GM21529 (cell line): ENCODE results near the gene UNG.
A peak's percentile ranks its signal among the peaks of the same experiment; 100 is the strongest.

Experiments
- ATAC-seq: cut with Tn5 transposase; IDR thresholded peaks from one replicate; pipeline ENCODE4 v1.9.1; 2021; ENCODE audit not compliant: unreplicated experiment

UNG gene

DNA sequence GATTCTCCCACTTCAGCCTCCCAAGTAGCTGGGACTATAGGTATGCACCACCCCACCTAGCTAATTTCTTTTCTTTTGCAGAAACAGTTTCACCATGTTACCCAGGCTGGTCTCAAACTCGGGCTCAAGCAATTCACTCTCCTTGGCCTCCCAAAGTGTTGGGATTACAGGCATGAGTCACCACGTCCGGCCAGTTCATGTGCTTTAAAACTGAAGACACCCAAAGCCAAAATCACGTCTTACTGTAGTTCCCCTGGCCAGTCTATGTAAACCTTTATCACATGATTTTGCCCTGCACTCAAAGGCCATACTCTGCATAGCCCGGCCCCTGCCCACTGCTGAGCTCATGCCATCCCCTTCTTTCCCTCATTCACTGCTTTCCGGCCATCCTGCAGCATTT is 8.6 kb upstream of the UNG start:
- no peak for ATAC-seq

DNA sequence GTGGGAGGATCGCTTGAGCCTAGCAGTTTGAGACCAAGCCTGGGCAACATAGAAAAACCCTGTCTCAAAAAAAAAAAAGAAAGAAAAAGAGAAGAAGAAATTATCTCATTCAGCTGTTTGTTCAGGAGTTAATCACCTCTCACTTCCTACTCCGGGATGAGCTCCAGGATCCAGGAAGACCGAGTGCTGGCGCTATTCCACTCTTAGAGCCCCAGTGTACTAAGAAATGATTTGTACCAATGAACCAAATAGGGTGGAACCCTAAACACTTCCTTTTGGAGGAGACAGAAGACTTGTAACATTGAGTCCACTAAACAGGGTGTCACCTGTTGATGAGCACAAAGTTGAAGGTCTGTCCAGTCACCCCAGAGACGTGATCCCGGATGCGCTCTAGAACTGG is 7.7 kb upstream of the UNG start:
- no peak for ATAC-seq

DNA sequence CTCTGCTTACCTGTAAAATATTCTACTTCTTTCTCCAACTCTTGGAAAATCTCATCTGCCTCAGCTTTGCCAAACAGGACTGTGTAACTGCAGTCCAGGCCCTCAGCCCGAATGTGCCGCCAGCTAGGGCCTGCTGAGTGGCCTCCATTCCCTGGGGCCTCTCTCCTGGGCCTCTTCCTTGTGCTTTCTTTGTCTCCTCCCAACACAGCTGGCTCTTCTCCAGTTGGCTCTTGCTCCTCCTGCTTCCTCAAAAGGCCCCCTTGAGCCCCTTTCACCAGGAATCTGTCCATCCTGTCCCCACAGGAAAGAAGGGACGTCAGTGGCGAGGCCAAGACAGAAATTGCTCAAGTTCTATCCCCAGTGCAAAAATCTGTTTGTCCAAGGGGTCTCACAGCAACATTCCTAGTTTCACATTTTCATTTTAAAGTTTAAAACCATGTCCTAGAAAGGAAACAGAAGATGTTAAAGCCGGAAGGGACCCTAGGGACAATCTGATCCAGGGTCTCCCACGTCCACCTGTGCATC is 4.8 kb upstream of the UNG start:
- ATAC-seq, result no peak

DNA sequence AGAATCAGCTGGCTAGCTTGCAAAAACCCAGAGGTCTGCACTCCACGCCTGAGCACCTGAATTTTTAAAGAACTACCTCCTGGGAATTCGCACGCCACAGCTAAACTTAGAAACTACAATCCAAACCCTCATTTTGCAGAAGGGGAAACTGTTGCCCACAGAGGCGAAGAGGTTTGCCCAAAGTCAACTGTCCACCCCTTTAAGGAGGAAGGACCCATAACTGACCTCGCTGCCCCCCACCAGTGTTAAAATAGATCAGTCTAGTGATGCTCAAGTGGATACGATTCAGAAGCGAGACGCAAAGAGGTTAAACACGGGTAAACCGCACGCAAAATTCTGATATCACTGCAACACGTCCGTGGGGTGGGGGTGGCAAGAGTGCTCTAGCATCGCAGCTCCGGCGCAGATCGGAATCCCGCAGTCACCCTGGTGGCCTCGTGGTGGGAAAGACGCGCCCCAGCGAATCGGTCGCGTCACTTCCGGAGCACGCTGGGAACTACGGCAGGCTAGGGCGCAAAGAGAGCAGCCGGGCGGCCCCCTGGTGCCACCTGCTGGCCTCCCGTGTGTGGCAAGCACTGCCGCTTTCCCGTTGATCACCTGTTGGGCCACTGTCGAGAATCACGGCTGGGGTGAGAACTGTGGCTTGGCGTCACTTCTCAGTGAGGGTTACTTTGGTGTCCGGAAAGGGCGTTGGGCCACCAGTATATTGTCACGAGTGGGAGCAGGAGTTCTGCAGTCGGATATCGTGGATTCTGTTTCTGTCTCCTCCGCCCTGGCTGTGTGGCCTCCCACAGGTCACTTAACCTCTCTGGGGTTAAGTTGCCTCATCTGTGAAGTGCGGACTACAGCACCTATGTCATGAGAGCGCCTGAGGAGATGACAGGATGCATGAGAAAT is 4.1 kb upstream of the UNG start, which contains the start of gene ALKBH2:
ALKBH2 (minus strand) TSS at position 451 of the 897 bp plus-strand sequence. CDS start 686 bp downstream, outside the sequence.
- ATAC-seq, result peak; percentile 64

DNA sequence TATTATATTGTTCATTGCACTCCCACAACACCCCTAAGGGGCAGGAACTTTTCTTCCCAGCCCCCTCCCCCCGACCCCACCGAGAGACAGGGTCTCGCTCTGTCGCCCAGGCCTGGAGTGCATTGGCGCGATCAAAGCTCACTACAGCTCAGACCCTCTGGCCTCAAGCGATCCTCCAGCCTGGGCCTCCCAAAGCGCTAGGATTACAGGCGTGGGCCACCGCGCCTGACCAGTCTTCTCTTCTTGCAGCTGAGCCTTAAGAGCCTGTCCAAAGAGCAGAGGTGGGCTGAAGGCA is 310 bp upstream of the UNG start:
- ATAC-seq, result no peak

DNA sequence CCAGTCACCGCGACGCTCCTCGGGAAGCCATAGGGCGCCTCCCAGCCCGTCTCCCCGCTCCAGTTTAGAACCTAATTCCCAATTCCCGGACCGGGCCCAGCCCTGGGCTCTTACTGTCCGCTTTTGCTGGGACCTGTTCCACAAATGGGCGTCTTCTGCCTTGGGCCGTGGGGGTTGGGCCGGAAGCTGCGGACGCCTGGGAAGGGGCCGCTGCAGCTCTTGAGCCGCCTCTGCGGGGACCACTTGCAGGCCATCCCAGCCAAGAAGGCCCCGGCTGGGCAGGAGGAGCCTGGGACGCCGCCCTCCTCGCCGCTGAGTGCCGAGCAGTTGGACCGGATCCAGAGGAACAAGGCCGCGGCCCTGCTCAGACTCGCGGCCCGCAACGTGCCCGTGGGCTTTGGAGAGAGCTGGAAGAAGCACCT is 797 bp downstream of the UNG start:
- peak; percentile 17 for ATAC-seq

DNA sequence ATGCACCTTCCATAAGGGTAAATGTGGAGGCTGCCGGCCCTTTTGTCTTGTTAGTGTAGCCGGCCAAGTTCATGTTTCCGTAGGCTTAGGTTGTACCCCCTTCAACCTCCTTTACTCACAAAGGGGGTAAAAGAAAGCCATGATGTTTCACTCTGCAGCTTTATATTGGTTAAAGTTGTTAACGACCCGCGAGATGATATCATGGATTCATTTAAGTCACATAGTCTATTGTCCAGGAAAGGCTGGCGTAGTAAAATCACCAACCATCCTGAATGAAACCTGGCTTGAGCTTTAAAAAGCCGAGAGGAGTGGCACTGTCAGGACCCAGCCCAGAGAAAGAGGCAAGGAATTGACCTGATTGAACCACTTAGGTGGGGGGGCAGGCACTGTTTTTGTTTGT is 1.3 kb downstream of the UNG start:
- no peak for ATAC-seq

DNA sequence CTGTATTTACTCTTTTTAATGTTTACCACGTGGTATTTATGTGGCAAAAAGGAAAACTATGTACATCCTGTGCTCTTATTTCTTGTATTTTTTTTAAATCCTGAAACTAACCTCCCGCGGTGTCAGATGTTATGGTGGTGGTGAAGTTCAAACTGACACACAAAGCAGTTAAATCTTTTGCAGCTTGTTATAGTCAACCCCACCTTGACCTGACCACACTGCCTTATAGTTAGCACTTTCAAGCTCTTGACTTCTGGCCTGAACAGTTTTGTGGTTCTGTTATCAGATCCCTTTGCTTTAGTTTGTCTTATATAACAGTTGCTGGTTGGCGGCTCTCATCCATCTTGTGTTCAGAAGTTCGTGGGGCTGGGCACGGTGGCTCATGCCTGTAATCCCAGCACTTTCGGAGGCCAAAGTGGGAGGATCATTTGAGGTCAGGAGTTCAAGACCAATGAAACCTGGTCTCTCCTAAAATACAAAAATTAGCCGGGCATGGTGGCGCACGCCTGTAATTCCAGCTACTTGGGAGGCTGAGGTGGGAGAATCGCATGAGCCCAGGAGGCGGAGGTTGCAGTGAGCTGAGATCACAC is 2.1 kb downstream of the UNG start:
- no peak for ATAC-seq

DNA sequence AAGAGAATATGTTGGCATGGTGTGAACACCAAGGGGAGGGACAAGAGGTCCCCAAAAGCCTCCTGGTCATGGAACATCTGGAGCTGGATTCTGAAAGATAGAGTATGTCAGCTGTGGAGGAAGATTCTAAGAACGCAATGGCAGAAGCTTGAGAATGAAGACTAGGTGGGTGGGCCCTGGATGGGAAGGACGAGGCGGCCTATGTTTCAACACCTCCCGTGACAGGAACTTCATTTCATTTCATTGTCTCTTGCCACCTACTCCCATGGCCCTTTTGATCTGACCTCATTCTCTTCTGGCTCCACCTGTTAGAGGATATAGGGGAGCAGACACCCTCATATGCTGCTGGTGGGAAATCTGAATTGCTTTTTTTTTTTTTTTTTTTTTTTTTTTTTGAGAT is 3.3 kb downstream of the UNG start:
- ATAC-seq, result no peak

DNA sequence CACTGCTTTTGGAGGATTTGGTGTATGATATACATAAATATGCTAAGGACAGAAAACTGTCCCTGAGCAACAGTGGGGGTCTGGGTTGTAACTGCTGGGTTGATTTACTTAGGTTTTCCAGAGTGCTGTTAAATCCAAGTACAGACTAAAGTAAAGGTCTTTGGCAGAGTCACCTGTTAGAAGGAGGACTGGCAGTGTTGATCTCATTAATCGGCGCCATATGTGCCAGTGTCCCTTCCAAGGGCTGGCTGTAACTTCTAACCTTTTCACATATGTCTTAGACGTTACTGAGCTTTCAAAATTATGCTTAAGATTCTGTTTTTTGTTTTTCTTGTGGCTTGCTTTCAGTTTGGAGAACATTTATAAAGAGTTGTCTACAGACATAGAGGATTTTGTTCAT is 5.1 kb downstream of the UNG start:
- ATAC-seq, result no peak

DNA sequence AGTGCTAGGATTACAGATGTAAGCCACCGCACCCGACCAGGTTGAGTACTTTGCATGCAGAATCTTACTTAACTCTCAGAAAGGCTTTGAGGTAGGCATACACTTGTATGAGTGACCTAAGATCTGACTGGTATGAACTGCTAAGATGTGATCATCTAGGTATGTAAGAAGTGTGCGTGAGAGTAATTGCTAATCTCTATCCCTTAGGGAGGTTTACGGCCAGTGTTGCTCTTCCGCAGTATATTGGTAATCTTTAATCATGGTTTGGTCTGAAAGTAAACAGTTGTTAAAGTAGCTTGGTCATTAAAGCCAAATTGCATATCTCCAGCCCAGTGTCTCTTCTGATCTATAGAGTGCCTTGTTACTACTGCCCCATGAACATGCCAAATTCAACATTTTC is 7.8 kb downstream of the UNG start:
- ATAC-seq, result no peak

DNA sequence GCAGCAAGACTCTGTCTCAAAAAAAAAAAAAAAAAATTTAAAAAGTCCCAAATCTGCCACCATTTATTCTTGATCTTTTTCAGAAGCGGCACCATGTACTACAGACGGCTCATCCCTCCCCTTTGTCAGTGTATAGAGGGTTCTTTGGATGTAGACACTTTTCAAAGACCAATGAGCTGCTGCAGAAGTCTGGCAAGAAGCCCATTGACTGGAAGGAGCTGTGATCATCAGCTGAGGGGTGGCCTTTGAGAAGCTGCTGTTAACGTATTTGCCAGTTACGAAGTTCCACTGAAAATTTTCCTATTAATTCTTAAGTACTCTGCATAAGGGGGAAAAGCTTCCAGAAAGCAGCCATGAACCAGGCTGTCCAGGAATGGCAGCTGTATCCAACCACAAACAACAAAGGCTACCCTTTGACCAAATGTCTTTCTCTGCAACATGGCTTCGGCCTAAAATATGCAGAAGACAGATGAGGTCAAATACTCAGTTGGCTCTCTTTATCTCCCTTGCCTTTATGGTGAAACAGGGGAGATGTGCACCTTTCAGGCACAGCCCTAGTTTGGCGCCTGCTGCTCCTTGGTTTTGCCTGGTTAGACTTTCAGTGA is 12.5 kb downstream of the UNG start:
- ATAC-seq, result no peak

DNA sequence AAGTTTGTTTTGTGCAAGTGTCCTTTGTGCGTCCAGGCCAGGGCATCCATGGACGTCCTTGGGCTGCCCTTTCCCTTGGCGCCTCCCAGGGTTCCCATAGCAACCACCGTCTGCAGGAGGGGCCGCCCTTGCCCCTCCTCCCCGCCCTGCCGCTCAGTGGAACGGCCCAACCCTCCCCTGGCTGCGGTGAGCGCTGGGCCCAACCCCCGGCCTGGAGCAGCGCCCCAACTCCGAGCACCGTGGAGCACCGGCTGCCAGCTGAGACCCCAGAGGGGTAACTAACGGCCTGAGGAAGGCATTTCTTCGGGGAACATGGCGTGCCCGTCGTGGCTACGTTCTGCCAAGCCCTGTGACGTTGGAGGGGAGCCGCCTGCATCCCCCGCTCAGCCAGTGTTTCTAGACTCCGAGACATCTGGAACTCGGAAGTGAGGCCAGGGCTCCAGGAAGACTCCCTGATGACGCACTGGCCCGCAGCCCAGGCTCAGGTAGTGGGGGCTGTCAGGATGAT is 13.6 kb downstream of the UNG start:
- no peak for ATAC-seq

DNA sequence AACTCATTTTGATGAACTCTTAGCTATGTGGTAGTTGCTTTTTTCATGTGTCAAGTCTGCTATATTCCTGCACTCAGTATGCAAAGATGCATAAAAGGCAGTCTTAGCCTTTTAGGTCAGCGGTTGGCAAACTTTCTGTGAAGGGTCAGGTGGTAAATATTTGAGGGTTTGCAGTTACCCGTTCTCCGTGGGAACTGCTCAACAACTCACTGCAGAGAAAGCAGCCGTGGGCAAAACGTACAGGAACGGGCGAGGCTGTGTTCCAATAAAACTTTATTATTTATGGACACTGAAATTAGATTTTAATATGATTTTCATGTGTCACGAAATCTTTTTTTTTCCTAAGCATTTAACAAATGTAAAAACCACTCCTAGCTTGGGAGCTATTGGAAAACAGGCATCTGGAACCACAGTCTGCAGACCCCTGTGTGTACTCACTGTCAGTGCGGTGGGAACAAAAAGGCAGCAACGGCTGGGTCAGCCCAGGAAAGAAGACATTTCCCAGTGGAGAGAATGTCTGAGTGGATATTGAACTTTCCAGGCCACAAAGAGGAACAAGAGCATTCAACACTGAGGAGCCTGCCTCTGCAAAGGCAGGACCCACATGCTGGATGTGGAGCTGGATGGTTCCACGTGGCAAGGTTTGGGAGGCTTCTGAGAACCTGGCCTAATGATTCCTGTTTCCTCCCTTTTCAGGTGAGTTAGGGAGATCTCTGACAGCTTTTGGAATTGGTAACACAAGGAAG is 15.5 kb downstream of the UNG start:
- ATAC-seq, result no peak

DNA sequence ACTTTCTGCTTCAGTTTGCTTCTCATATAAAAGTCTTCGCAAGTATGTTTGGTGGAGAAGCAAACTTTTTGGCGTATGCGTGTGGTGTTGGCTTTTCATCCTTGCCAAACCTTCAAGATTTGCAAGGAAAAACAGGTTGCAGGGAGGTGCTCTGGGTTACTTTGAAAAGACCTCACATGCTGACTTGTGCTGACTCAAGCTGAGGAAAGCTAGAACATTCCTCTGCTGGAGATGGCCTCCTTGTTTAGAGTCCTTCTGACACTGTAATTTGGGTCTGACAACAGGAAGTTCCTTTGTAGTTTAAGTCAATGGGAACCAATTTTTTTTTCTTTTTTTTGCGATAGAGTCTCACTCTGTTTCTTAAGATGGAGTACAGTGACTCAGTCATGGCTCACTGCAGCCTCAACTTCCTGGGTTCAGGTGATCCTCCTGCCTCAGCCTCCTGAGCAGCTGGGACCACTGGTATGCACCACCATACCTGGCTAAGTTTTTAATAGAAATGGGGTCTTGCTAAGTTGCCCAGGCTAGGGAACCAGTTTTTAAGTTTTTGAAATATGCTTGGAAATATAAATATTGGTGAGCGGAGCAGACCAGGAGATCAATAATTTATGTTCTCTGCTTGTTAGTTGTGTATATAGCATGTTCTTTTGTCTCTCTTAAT is 16.4 kb downstream of the UNG start:
- no peak for ATAC-seq

DNA sequence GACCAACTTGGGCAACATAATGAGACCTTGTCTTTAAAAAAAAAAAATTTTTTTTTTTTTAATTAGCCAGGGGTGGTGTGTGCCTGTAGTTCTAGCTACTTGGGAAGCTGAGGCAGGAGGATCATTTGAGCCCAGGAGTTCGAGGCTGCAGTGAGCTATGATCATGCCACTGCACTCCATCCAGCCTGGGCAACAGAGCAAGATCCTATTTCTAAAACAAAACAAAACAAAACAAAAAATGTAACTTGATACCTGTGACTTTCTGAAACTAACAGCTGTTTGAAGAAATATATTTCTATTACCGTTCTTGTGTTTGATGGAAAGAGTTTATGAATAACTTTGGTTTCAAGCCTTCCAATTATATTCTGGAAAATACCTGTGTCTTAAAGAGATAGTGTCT is 17.2 kb downstream of the UNG start:
- ATAC-seq, result no peak

DNA sequence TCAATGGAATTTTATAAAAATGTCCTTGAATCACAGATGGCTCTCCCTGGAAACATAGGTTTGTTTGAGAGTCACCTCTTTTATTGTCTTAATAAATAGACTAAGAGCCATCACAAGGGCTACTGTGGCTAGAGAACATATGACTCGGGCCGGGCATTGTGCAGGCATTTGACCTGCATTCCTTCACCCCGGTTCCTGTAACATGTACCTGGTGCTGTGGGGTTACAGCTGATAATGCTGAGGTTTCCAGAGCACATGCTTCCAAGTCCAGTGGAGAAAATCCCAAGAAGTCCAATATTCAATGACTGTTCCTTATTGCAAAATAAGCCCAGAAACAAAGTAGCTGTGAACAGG is 18.0 kb downstream of the UNG start:
- no peak for ATAC-seq

DNA sequence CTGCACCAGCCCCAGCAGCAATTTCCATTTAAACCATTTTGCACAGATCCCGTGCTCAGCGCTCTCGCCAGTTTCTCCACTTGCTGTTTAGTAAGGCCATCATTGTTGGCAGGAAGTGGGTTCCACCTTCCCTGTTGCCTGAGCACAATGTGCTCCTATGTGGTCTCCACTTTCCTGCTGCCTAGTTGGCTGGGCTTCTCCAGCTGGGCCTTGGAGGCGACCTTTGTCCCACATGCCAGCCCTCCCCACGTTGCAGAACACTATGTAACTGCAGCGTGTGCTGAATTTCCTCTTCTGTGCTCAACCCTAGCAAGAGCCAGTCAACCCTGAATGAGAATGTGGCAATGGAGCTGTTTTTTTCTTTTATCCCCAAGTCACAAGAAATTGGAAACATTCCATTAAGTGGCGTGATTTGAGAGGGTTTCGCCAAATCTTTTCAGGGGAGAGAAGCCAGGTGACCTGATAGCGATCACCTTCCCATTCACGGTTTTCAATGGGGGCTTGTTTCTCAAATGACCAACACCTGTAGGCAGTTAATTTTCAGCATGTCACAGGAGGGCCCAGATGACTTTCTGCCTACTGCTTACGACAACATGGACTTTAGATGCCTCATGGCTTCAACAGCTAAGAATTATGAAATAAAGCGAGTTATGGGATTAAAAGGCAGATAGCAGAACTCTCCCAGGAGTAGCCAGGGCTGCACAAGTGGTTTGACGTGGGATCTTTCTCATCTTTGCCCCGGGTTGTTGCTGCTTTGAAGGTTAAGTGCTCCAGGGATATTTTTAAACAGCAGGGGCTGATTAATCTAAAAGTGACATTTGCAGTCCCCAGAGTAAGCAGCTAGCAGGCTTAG is 18.6 kb downstream of the UNG start, which contains the start of gene ACACB:
ACACB (plus strand) TSS at position 830 of the 853 bp plus-strand sequence. CDS start 22,819 bp downstream, outside the sequence.
- no peak for ATAC-seq

DNA sequence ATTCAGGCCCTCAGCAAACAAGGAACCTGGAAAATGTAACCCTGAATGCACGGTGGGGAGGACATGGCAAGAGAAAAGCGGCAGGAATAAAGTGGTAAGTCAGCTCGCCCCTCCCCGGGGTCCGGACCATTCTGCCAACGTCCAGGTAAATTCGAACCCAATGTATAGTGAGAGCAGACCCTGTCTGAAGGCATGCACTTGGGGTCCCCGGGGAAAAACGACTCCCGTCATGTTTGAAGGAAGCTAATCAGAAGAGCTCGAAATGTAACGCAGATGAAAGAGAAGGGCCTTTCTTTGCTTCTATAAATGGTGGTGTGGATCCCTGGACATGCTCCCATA is 19.2 kb downstream of the UNG start:
- ATAC-seq, result no peak

DNA sequence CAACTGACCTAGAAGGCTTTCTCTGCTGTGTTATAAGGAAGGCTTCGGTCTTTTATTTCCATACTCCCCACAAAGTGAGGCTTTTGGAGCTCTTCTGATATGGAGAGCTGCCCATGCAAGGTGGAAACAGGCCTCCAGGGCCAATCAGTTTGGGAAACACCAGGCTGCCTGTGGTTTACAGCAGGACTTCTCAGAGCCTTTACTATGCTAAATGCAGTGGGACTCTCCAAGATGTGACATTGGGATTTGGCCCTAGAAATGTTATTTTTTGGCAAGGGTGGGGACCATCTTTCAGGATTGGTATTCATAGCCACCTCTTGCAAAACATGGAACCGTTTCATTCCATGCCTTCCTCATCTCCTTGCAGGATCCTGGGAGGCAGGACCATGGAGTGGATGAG is 22.7 kb downstream of the UNG start:
- ATAC-seq, result no peak
